ENCODE data around the gene BRD7.

BRD7 gene

GRCh38 chr16:50318796-50319578 is 49.8 kb downstream of the BRD7 start:
- DNase-seq, result no peak

GRCh38 chr16:50316848-50317630 is 51.7 kb downstream of the BRD7 start:
- no peak for DNase-seq

- no peak for DNase-seq
Measured at GRCh38 chr16:50316102-50316847, 52.5 kb downstream of the BRD7 start.

- DNase-seq, result no peak
Measured at GRCh38 chr16:50315346-50315997, 53.3 kb downstream of the BRD7 start.

DNA sequence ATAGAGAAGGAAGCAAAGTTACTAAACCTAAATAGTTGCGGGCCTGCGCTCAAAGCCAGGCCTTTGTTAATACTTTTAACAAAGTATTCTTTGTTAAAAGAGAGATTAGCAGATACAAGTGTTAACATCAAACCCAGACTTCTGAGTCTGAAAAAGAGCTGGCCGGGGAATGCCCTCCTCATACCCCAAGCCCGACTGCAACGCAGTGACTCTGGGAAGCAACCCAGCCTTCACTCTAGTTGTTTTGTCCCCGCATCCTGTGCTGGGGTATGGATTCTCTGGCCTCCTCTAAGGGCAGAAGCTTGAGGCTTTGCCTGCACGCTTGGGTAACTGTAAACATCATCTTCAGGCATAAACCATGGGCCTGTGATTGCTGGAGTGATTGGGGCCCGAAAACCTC is 54.1 kb downstream of the BRD7 start:
- DNase-seq, result no peak

- DNase-seq, result no peak
Measured at GRCh38 chr16:50313596-50314478, 55.0 kb downstream of the BRD7 start.

DNA sequence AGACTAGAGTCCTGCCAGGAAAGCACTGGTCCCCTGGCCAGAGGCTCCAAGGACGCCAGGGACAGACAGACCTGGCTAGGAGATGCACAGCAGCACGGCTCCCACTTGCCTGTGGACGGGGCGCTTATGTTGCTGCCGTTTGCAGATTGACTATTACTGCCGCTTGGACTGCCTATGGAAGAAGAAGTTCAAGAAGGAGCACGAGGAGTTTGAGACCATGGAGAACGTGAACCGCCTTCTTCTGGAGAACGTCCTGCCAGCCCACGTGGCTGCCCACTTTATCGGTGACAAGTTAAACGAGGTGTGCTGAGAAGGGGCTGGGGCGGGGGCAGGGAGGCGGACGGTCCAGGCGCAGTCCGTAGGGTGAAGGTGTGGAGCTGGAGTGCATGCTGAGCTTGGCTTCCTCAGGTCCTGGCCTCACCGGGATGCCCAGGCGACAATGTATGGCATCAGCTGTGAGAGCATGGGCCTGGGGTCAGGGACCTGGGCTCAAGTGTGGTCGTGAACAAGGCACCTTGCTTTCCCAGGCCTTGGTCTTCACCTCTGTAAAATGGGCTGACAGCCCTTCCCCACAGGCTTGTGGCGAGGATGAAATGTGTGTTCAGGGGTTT is 56.8 kb downstream of the BRD7 start:
- no peak for DNase-seq

GRCh38 chr16:50311134-50311528 is 57.7 kb downstream of the BRD7 start:
- no peak for DNase-seq

DNA sequence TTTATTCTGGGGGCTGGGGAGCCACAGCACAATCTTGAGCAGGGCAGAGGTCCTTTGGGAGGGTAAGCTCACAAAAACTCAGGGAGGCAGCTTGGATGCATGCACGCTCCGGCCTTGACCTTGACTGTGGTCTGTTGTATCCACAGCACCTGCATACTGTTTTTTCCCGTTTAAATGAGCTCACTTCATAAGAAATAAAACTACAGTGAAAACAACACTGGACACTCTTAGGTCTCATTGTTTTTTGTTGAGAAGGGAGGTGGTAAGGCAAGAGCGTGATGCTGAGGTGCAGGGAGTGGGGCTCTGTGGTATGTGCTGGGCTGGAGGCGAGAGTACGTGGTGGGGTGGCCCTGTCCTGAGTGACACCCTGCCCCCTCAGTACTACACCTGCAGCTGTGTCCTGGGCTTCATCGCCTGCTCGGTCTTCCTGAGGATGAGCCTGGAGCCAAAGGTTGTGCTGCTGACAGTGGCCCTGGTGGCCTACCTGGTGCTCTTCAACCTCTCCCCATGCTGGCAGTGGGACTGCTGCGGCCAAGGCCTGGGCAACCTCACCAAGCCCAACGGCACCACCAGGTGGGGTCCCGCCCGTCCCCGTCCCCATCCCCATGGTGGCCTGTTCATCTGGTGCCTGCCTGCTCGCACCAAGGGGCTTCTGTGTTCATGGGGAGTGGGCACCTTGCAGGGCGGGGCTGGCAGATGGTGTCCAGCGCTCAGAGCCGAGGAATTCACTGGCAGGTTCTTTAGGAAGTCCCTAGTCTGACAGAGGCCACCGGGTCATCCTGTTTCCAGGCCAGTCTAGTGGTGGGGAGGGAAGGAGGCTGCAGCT is 58.3 kb downstream of the BRD7 start:
- no peak for DNase-seq

- no peak for DNase-seq
Measured at GRCh38 chr16:50309527-50310307, 59.1 kb downstream of the BRD7 start.

- no peak for DNase-seq
Measured at GRCh38 chr16:50309156-50309526, 59.6 kb downstream of the BRD7 start.

GRCh38 chr16:50308237-50308965 is 60.4 kb downstream of the BRD7 start:
- DNase-seq, result no peak

DNA sequence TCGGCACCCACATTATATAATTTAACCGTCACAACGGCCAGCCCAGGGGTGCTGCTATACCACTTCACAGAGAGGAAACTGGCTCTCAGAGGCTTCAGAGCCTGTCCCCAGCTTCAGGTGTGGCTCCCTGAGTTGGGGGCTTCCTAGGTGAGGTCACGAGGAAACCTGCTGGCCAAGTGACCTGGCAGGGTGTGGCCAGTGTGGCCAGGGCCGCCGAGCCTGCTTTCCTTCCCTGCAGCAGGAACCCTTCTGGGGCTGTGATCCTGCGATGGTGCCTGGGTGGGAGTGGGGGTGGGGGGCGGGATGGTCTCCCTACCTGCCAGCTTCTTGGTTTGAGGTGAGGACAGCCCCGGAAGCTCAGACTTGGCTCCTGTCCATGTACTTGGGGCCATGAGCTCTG is 62.5 kb downstream of the BRD7 start:
- DNase-seq, result no peak

GRCh38 chr16:50305441-50306061 is 63.2 kb downstream of the BRD7 start:
- no peak for DNase-seq

DNA sequence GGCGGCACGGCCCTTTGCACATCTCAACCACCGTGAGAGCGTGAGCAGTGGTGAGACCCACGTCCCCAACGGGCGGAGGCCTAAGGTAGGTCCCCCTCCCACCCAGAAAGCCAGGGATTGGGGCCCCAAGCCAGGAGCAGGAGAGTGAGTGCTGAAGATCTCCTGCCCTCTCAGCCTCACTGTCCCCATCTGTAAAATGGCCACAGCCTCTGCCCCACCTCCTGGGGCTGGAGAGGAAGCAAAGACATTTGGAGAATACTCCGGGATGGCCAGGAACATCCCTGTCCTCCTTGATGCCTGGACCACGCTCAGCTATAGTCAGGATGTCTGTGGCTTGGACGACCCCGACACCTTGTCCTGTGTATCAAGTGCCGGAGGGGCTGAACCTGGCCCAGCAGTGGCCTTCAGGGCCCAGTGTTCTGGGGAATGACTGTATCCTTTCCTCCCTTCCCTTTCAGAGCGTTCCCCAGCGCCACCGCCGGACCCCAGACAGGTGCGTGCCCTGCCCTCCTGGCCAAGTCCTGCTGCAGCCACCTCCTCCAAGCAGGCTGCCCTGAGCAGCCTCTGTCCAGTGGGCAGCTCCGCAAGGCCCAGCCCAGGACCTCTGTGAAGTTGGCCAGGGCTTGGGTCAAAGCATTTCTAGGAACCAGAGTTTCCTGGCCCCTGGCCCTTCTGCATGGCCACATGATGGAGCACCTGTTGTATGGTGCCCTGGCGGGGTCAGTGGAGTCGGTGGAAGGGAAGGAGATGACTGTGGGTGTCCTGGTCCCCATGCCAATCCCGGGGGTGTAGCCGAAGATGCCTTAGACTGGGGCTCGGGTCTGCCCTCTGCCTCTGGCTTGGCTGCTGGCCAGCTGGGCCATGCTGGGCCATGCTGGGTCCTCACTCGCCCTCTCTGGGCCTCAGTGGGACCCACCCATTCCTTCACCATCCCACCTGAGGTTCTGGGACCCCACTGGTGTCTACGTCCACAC is 64.0 kb downstream of the BRD7 start:
- no peak for DNase-seq

- no peak for DNase-seq
Measured at GRCh38 chr16:50303605-50304466, 65.0 kb downstream of the BRD7 start.

All from NCI-H187 (cell line).